Measurements from ENCODE around the gene DES.

DES gene

GRCh38 chr2:219464286-219465032, 46.3 kb downstream of the DES start:
- H3K4me2 ChIP-seq (ENCODE audit: low read length), result no peak overlapping the region
- no peak overlapping the region for H3K4me3 ChIP-seq (ENCODE audit: low read length)
- H3K9me3 ChIP-seq (replicated peaks; ENCODE audit: low read length), result no peaks in the 10 kb centered on the region
- no peaks in the 10 kb centered on the region for H3K27me3 ChIP-seq (ENCODE audit: control insufficient read depth, insufficient read depth, low read length)
- H3K9ac ChIP-seq (ENCODE audit: low read depth, low read length), result no peak overlapping the region
- H3K4me1 ChIP-seq (ENCODE audit: control insufficient read depth, insufficient read depth, low read length), result peaks cover 28% of the 10 kb centered on the region
- H3K36me3 ChIP-seq (ENCODE audit: insufficient read depth, low read length), result peaks cover 17% of the 10 kb centered on the region

GRCh38 chr2:219465659-219466561, 47.7 kb downstream of the DES start:
- H3K27me3 ChIP-seq (ENCODE audit: control insufficient read depth, insufficient read depth, low read length), result no peaks in the 10 kb centered on the region
- no peak overlapping the region for H3K4me3 ChIP-seq (ENCODE audit: low read length)
- H3K4me2 ChIP-seq (ENCODE audit: low read length), result no peak overlapping the region
- peaks cover 19% of the 10 kb centered on the region for H3K4me1 ChIP-seq (ENCODE audit: control insufficient read depth, insufficient read depth, low read length)
- no peaks in the 10 kb centered on the region for H3K9me3 ChIP-seq (replicated peaks; ENCODE audit: low read length)
- peaks cover 17% of the 10 kb centered on the region for H3K36me3 ChIP-seq (ENCODE audit: insufficient read depth, low read length)
- H3K9ac ChIP-seq (ENCODE audit: low read depth, low read length), result no peak overlapping the region

GRCh38 chr2:219466816-219467735, 48.9 kb downstream of the DES start:
- Histone ChIP-seq H3K4me3 (ENCODE audit: low read length) (no peak overlapping the region), H3K4me2 (ENCODE audit: low read length) (no peak overlapping the region), H3K27me3 (ENCODE audit: control insufficient read depth, insufficient read depth, low read length) (no peaks in the 10 kb centered on the region), H3K9ac (ENCODE audit: low read depth, low read length) (no peak overlapping the region), H3K36me3 (ENCODE audit: insufficient read depth, low read length) (peaks cover 16% of the 10 kb centered on the region), H3K9me3 (replicated peaks; ENCODE audit: low read length) (no peaks in the 10 kb centered on the region), H3K4me1 (ENCODE audit: control insufficient read depth, insufficient read depth, low read length) (peaks cover 14% of the 10 kb centered on the region)

- H3K9ac ChIP-seq (ENCODE audit: low read depth, low read length), result no peak overlapping the region
- no peaks in the 10 kb centered on the region for H3K27me3 ChIP-seq (ENCODE audit: control insufficient read depth, insufficient read depth, low read length)
- H3K9me3 ChIP-seq (replicated peaks; ENCODE audit: low read length), result no peaks in the 10 kb centered on the region
- H3K4me2 ChIP-seq (ENCODE audit: low read length), result no peak overlapping the region
- H3K4me3 ChIP-seq (ENCODE audit: low read length), result no peak overlapping the region
- H3K4me1 ChIP-seq (ENCODE audit: control insufficient read depth, insufficient read depth, low read length), result peaks cover 14% of the 10 kb centered on the region
- peaks cover 12% of the 10 kb centered on the region for H3K36me3 ChIP-seq (ENCODE audit: insufficient read depth, low read length)
These were observed 49.5 kb downstream of the DES start for GRCh38 chr2:219467736-219468075.

GRCh38 chr2:219468410-219469185, 50.4 kb downstream of the DES start:
- no peak overlapping the region for H3K4me2 ChIP-seq (ENCODE audit: low read length)

GRCh38 chr2:219469186-219469724, 51.1 kb downstream of the DES start:
- Histone ChIP-seq H3K4me2 (ENCODE audit: low read length) (no peak overlapping the region), H3K4me3 (ENCODE audit: low read length) (no peak overlapping the region), H3K9me3 (replicated peaks; ENCODE audit: low read length) (no peaks in the 10 kb centered on the region), H3K4me1 (ENCODE audit: control insufficient read depth, insufficient read depth, low read length) (peaks cover 14% of the 10 kb centered on the region), H3K9ac (ENCODE audit: low read depth, low read length) (no peak overlapping the region), H3K36me3 (ENCODE audit: insufficient read depth, low read length) (peaks cover 12% of the 10 kb centered on the region), H3K27me3 (ENCODE audit: control insufficient read depth, insufficient read depth, low read length) (no peaks in the 10 kb centered on the region)

More at GRCh38 chr2:219468410-219469185, 50.4 kb downstream of the DES start:
- no peaks in the 10 kb centered on the region for H3K9me3 ChIP-seq (replicated peaks; ENCODE audit: low read length)
- H3K27me3 ChIP-seq (ENCODE audit: control insufficient read depth, insufficient read depth, low read length), result no peaks in the 10 kb centered on the region
- no peak overlapping the region for H3K9ac ChIP-seq (ENCODE audit: low read depth, low read length)
- peaks cover 12% of the 10 kb centered on the region for H3K36me3 ChIP-seq (ENCODE audit: insufficient read depth, low read length)
- H3K4me3 ChIP-seq (ENCODE audit: low read length), result no peak overlapping the region
- H3K4me1 ChIP-seq (ENCODE audit: control insufficient read depth, insufficient read depth, low read length), result peaks cover 14% of the 10 kb centered on the region

GRCh38 chr2:219470429-219470828, 52.3 kb downstream of the DES start:
- peaks cover 12% of the 10 kb centered on the region for H3K36me3 ChIP-seq (ENCODE audit: insufficient read depth, low read length)
- H3K4me2 ChIP-seq (ENCODE audit: low read length), result no peak overlapping the region
- H3K4me1 ChIP-seq (ENCODE audit: control insufficient read depth, insufficient read depth, low read length), result peaks cover 14% of the 10 kb centered on the region
- H3K27me3 ChIP-seq (ENCODE audit: control insufficient read depth, insufficient read depth, low read length), result no peaks in the 10 kb centered on the region
- no peak overlapping the region for H3K9ac ChIP-seq (ENCODE audit: low read depth, low read length)
- no peak overlapping the region for H3K4me3 ChIP-seq (ENCODE audit: low read length)
- H3K9me3 ChIP-seq (replicated peaks; ENCODE audit: low read length), result no peaks in the 10 kb centered on the region

GRCh38 chr2:219471476-219472371, 53.5 kb downstream of the DES start:
- Histone ChIP-seq H3K9ac (ENCODE audit: low read depth, low read length) (no peak overlapping the region), H3K9me3 (replicated peaks; ENCODE audit: low read length) (no peaks in the 10 kb centered on the region), H3K36me3 (ENCODE audit: insufficient read depth, low read length) (peaks cover 12% of the 10 kb centered on the region), H3K27me3 (ENCODE audit: control insufficient read depth, insufficient read depth, low read length) (no peaks in the 10 kb centered on the region), H3K4me2 (ENCODE audit: low read length) (no peak overlapping the region), H3K4me3 (ENCODE audit: low read length) (no peak overlapping the region), H3K4me1 (ENCODE audit: control insufficient read depth, insufficient read depth, low read length) (peaks cover 14% of the 10 kb centered on the region)

GRCh38 chr2:219472629-219473187, 54.5 kb downstream of the DES start:
- no peaks in the 10 kb centered on the region for H3K9me3 ChIP-seq (replicated peaks; ENCODE audit: low read length)
- H3K9ac ChIP-seq (ENCODE audit: low read depth, low read length), result no peak overlapping the region
- no peaks in the 10 kb centered on the region for H3K27me3 ChIP-seq (ENCODE audit: control insufficient read depth, insufficient read depth, low read length)
- peaks cover 3% of the 10 kb centered on the region for H3K36me3 ChIP-seq (ENCODE audit: insufficient read depth, low read length)
- peaks cover 14% of the 10 kb centered on the region for H3K4me1 ChIP-seq (ENCODE audit: control insufficient read depth, insufficient read depth, low read length)
- no peak overlapping the region for H3K4me3 ChIP-seq (ENCODE audit: low read length)
- H3K4me2 ChIP-seq (ENCODE audit: low read length), result no peak overlapping the region
